ENCODE results near the gene GUCA2A. TPM values are rescaled to one million over a fixed set of nuclear protein-coding genes. Genes with fewer than 3 reads are reported as not detected.

GUCA2A gene
- total and polyA plus RNA-seq, 2 of the 8 experiments (the other 6 are each of a cell fraction or from before 2014, with no cell fraction given) = not detected

- Histone ChIP-seq H3K27ac (ENCODE audit: low read depth, low read length) (no peak overlapping the region), H4K91ac (replicated peaks; ENCODE audit: insufficient read length, low read length) (no peak overlapping the region), H2AK5ac (ENCODE audit: low read depth, low read length) (no peak overlapping the region), H2BK12ac (ENCODE audit: low read depth, low read length) (no peak overlapping the region), H3K4me2 (ENCODE audit: insufficient read depth in 1 of 2, low read depth in 2 of 2, low read length in 2 of 2) (no peak overlapping the region), H2BK15ac (ENCODE audit: low read length) (no peak overlapping the region), H3K14ac (ENCODE audit: insufficient read length) (no peak overlapping the region), H3K4ac (replicated peaks; ENCODE audit: insufficient read length, low read depth, low read length) (no peak overlapping the region), H2BK20ac (ENCODE audit: low read length) (no peak overlapping the region), H4K5ac (ENCODE audit: insufficient read length, low read depth, low read length) (no peak overlapping the region), H3K56ac (replicated peaks; ENCODE audit: insufficient read length, low read depth, low read length) (no peak overlapping the region), H3K18ac (ENCODE audit: extremely low read depth, low read length) (no peak overlapping the region), H3K4me1 (replicated peaks in 1 of 4; ENCODE audit: control insufficient read depth in 3 of 4, insufficient read depth in 4 of 4, low read length in 3 of 4) (no peaks in the 10 kb centered on the region; a peak in 1 of 7 replicates), H3K79me2 (ENCODE audit: control insufficient read depth in 1 of 2, insufficient read depth in 2 of 2, low read length in 2 of 2) (no peaks in the 10 kb centered on the region), H3K79me1 (ENCODE audit: low read depth, low read length) (no peaks in the 10 kb centered on the region), H2BK5ac (ENCODE audit: low read depth, low read length) (no peak overlapping the region), H3K4me3 (ENCODE audit: extremely low read depth in 1 of 4, insufficient read depth in 2 of 4, low read depth in 3 of 4, low read length in 4 of 4) (no peak overlapping the region), H2BK120ac (replicated peaks; ENCODE audit: low read depth, low read length) (no peak overlapping the region), H3K36me3 (ENCODE audit: control insufficient read depth in 2 of 4, insufficient read depth in 4 of 4, low read length in 3 of 4) (no peaks in the 10 kb centered on the region), H3K23me2 (ENCODE audit: low read depth, low read length) (no peaks in the 10 kb centered on the region; the same call in 1 of the 2 replicates), H2AFZ (ENCODE audit: low read length) (no peak overlapping the region), H3K27me3 (replicated peaks in 1 of 4; ENCODE audit: control insufficient read depth in 3 of 4, extremely low read depth in 1 of 4, insufficient read depth in 3 of 4, low read length in 3 of 4) (no peaks in the 10 kb centered on the region; a peak in 1 of 7 replicates), H4K8ac (ENCODE audit: extremely low read depth, insufficient read depth, low read length) (no peak overlapping the region), H3K23ac (ENCODE audit: insufficient read length) (no peak overlapping the region), H3K9me3 (ENCODE audit: insufficient read depth in 2 of 2, low read depth in 1 of 2, low read length in 1 of 2) (no peaks in the 10 kb centered on the region), H4K20me1 (replicated peaks in 1 of 2; ENCODE audit: control insufficient read depth in 1 of 2, insufficient read depth in 2 of 2, low read length in 2 of 2) (no peaks in the 10 kb centered on the region), H3K9ac (replicated peaks in 1 of 4; ENCODE audit: extremely low read depth in 1 of 4, low read depth in 3 of 4, low read length in 3 of 4) (no peak overlapping the region)
- no peak for DNase-seq (ENCODE audit: low read depth in 1 of 2, low spot score in 2 of 2)
- no peak for TF ChIP-seq CREB1 (IDR thresholded peaks at IDR 0.05)
- POLR2A ChIA-PET (ENCODE audit: partially characterized antibody) = no interaction called here
- FAIRE-seq = no peak
- 88% methylated on average over 3 of the region's 3 CpGs; no CpG with 5 or more reads in 1 of the 2 experiments for WGBS, 2 experiments (ENCODE audit: extremely low coverage in 1 of 2, insufficient coverage in 1 of 2, insufficient read length in 1 of 2, insufficient replicate concordance in 2 of 2, low coverage in 1 of 2, low lambda C conversion rate in 2 of 2, missing lambda C conversion rate in 1 of 2)
- CTCF ChIA-PET (ENCODE audit: partially characterized antibody) = no interaction called here
Measured at GRCh38 chr1:42122408-42122807, 42.1 kb downstream of the GUCA2A start.

All from H1 (cell line).